OCI-LY3 (cell line): ENCODE data around the gene UBE2E1.
"Not testable (repeated sequence)": the region's sequence is repeated elsewhere in the genome, so short reads cannot be mapped to it uniquely, and the experiment has no call there.

ENCODE experiments used
- H2AFZ ChIP-seq: fragments of 200-600, 300-600 bp; shearing (Covaris generic); 2 replicates; pipeline ENCODE4 v1.6.0; 2014; ENCODE audit warnings: antibody characterized with exemption, low read depth, low read length
- H3K27ac ChIP-seq: fragments of 200-600, 300-600 bp; sonication (generic); 2 replicates; pipeline ENCODE4 v1.5.1; 2014; ENCODE audit warnings: mild to moderate bottlenecking, low read length, moderate library complexity, mixed read lengths
- H3K27me3 ChIP-seq: fragments of 200-600, 300-600 bp; sonication (generic); 2 replicates; pipeline ENCODE4 v1.6.1; 2014; ENCODE audit warnings: low read depth, low read length, mixed read lengths
- H3K36me3 ChIP-seq: fragments of 200-600, 300-600 bp; sonication (generic); replicated peaks from 2 replicates; pipeline ENCODE3; 2014; ENCODE audit warnings: low read depth, low read length, mixed read lengths
- H3K4me1 ChIP-seq: fragments of 300-600, 200-600 bp; sonication (generic); 2 replicates; pipeline ENCODE4 v1.6.1; 2014; ENCODE audit warnings: low read length, mixed read lengths
- H3K4me2 ChIP-seq: fragments of 200-600, 300-600 bp; sonication (generic); 2 replicates; pipeline ENCODE4 v1.6.1; 2014; ENCODE audit warnings: low read length, mixed read lengths
- H3K4me3 ChIP-seq: fragments of 300-600, 200-600 bp; sonication (generic); 2 replicates; pipeline ENCODE4 v1.5.1; 2014; ENCODE audit warnings: antibody characterized with exemption, mild to moderate bottlenecking, low read length, moderate library complexity
- H3K79me2 ChIP-seq: fragments of 300-600, 200-600 bp; shearing (Covaris generic); 2 replicates; pipeline ENCODE4 v1.6.1; 2014; ENCODE audit warnings: mild to moderate bottlenecking, low read length, mixed read lengths
- H3K9ac ChIP-seq: fragments of 300-600, 200-600 bp; shearing (Covaris generic); 2 replicates; pipeline ENCODE4 v1.6.0; 2014; ENCODE audit warnings: mild to moderate bottlenecking, low read length, moderate library complexity
- H3K9me3 ChIP-seq: fragments of 200-600, 300-600 bp; shearing (Covaris generic); 2 replicates; pipeline ENCODE4 v1.6.1; 2014; ENCODE audit warnings: low read length, mixed read lengths; ENCODE audit not compliant: insufficient read depth
- H4K20me1 ChIP-seq: fragments of 200-600, 300-600 bp; sonication (generic); 2 replicates; pipeline ENCODE4 v1.6.1; 2016; ENCODE audit warnings: low read length, mixed read lengths; ENCODE audit not compliant: insufficient read depth
- CTCF ChIP-seq: fragments of 200-600, 300-600 bp; sonication (generic); IDR thresholded peaks from 2 replicates; pipeline ENCODE4 v1.5.1; 2014; ENCODE audit warnings: antibody characterized with exemption, low read length, low read depth
- EZH2phosphoT487 ChIP-seq: fragments of 200-600 bp; shearing (Covaris generic); IDR thresholded peaks from 2 replicates; pipeline ENCODE4 v1.6.1; 2018; ENCODE audit warnings: antibody characterized with exemption, mixed run types, low read depth

UBE2E1 gene

GRCh38 chr3:23911397-23911796 is 105.6 kb downstream of the UBE2E1 start:
- H3K4me1 ChIP-seq: peaks cover 10% of the 10 kb centered on the region
- H3K9me3 ChIP-seq: no peaks in the 10 kb centered on the region
- no peak overlapping the region for H2AFZ ChIP-seq
- no peak overlapping the region for H3K9ac ChIP-seq
- H3K27me3 ChIP-seq: no peaks in the 10 kb centered on the region
- no peak overlapping the region for H3K27ac ChIP-seq
- no peak overlapping the region for H3K4me3 ChIP-seq
- H4K20me1 ChIP-seq: no peaks in the 10 kb centered on the region
- no peak overlapping the region for H3K4me2 ChIP-seq
- H3K36me3 ChIP-seq: peaks cover 5% of the 10 kb centered on the region
- peaks cover 9% of the 10 kb centered on the region for H3K79me2 ChIP-seq
- TF ChIP-seq CTCF: no peak
- no peak for TF ChIP-seq EZH2phosphoT487

- not testable (repeated sequence) for H3K4me1 ChIP-seq, H3K27ac ChIP-seq, H3K9ac ChIP-seq, H3K9me3 ChIP-seq, H2AFZ ChIP-seq, H3K4me3 ChIP-seq, H3K36me3 ChIP-seq, H3K4me2 ChIP-seq, H3K27me3 ChIP-seq, H4K20me1 ChIP-seq
- peaks cover 14% of the 10 kb centered on the region for H3K79me2 ChIP-seq
Measured at GRCh38 chr3:23912335-23912734, 106.6 kb downstream of the UBE2E1 start.

GRCh38 chr3:23913182-23913581 is 107.4 kb downstream of the UBE2E1 start:
- peaks cover 12% of the 10 kb centered on the region for H3K4me1 ChIP-seq
- H3K9ac ChIP-seq: no peak overlapping the region
- no peaks in the 10 kb centered on the region for H3K27me3 ChIP-seq
- no peak overlapping the region for H3K4me3 ChIP-seq
- TF ChIP-seq CTCF (no peak), EZH2phosphoT487 (no peak)
- peaks cover 22% of the 10 kb centered on the region for H3K79me2 ChIP-seq
- H3K27ac ChIP-seq: no peak overlapping the region
- H3K9me3 ChIP-seq: no peaks in the 10 kb centered on the region
- peaks cover 13% of the 10 kb centered on the region for H3K36me3 ChIP-seq
- peaks cover 6% of the 10 kb centered on the region for H4K20me1 ChIP-seq
- H2AFZ ChIP-seq: no peak overlapping the region
- no peak overlapping the region for H3K4me2 ChIP-seq

- Histone ChIP-seq H3K4me3 (no peak overlapping the region), H3K4me2 (no peak overlapping the region), H3K4me1 (peaks cover 21% of the 10 kb centered on the region), H3K27me3 (no peaks in the 10 kb centered on the region), H2AFZ (no peak overlapping the region), H3K36me3 (peaks cover 22% of the 10 kb centered on the region), H3K27ac (no peak overlapping the region), H3K9ac (no peak overlapping the region), H3K79me2 (peaks cover 32% of the 10 kb centered on the region), H3K9me3 (no peaks in the 10 kb centered on the region), H4K20me1 (peaks cover 15% of the 10 kb centered on the region)
- no peak for TF ChIP-seq CTCF
- TF ChIP-seq EZH2phosphoT487: no peak
Measured at GRCh38 chr3:23913873-23914743, 108.4 kb downstream of the UBE2E1 start.
